CD4-positive, alpha-beta T cell treated with Interleukin-21 for 1 hour (primary cell): ENCODE measurements around the gene ITGB2.

Source experiments
- DNase-seq: peaks from one replicate; pipeline ENCODE4 v3.0.0-alpha.2; 2020

The ITGB2 gene

GRCh38 chr21:44920694-44921604 lies at the start of gene ITGB2:
ITGB2 (minus strand) TSS chr21:44920899; CDS start chr21:44910782, 10,117 bp downstream.
- peak; percentile 71 for DNase-seq

- no peak for DNase-seq
Measured at GRCh38 chr21:44969931-44970755, 49.4 kb upstream of the ITGB2 start.

- DNase-seq = no peak
Measured at GRCh38 chr21:44969066-44969670, 48.5 kb upstream of the ITGB2 start.

- no peak for DNase-seq
Measured at GRCh38 chr21:44967082-44968047, 46.7 kb upstream of the ITGB2 start.

- DNase-seq = no peak
Measured at GRCh38 chr21:44966135-44967081, 45.7 kb upstream of the ITGB2 start.

- DNase-seq = peak; percentile 21
Measured at GRCh38 chr21:44965251-44966022, 44.7 kb upstream of the ITGB2 start.

GRCh38 chr21:44964381-44964780 lies 43.7 kb upstream of the ITGB2 start:
- no peak for DNase-seq

- DNase-seq = no peak
Measured at GRCh38 chr21:44962403-44962966, 41.8 kb upstream of the ITGB2 start.

- DNase-seq = no peak
Measured at GRCh38 chr21:44960141-44961092, 39.7 kb upstream of the ITGB2 start.

GRCh38 chr21:44959376-44960091 lies 38.8 kb upstream of the ITGB2 start:
- DNase-seq = no peak

GRCh38 chr21:44958471-44959191 lies 37.9 kb upstream of the ITGB2 start:
- no peak for DNase-seq

GRCh38 chr21:44957901-44958451 lies 37.3 kb upstream of the ITGB2 start:
- no peak for DNase-seq

GRCh38 chr21:44957047-44957831 lies 36.5 kb upstream of the ITGB2 start:
- DNase-seq = no peak

GRCh38 chr21:44956356-44957046 lies 35.8 kb upstream of the ITGB2 start:
- no peak for DNase-seq

- DNase-seq = no peak
Measured at GRCh38 chr21:44955798-44956175, 35.1 kb upstream of the ITGB2 start.
